GM12892 (cell line): ENCODE data around the gene BEND4.

Source experiments
- DNase-seq: peaks from one replicate; pipeline ENCODE4 v3.0.0; 2011; ENCODE audit not compliant: insufficient read length
- FAIRE-seq: peaks from 2 replicates; lab custom pipeline; 2011; peaks lifted over from hg19 to GRCh38; lab: Jason Lieb, UNC
- POLR2A ChIP-seq: IDR thresholded peaks from 2 replicates; pipeline ENCODE4 v1.6.1; 2011; ENCODE audit warnings: low read depth, low read length, control low read depth
- POLR2AphosphoS5 ChIP-seq: IDR thresholded peaks from 2 replicates; pipeline ENCODE4 v1.6.1; 2011; ENCODE audit warnings: low read depth, low read length, control low read depth
- TAF1 ChIP-seq: IDR thresholded peaks from 2 replicates; pipeline ENCODE4 v1.6.1; 2011; ENCODE audit warnings: low read depth, mild to moderate bottlenecking, control low read depth, low read length, borderline replicate concordance

Gene BEND4

GRCh38 chr4:42148425-42148824, 4.0 kb downstream of the BEND4 start:
- no peak for DNase-seq
- TF ChIP-seq POLR2AphosphoS5: no peak
- TF ChIP-seq TAF1: no peak
- FAIRE-seq: no peak

GRCh38 chr4:42144028-42144427, 8.4 kb downstream of the BEND4 start:
- no peak for TF ChIP-seq POLR2AphosphoS5
- no peak for TF ChIP-seq TAF1
- no peak for TF ChIP-seq POLR2A
- no peak for DNase-seq
- FAIRE-seq: no peak

GRCh38 chr4:42142591-42142990, 9.9 kb downstream of the BEND4 start:
- no peak for DNase-seq
- TF ChIP-seq TAF1 (no peak), POLR2A (no peak), POLR2AphosphoS5 (no peak)
- no peak for FAIRE-seq

GRCh38 chr4:42136371-42136770, 16.1 kb downstream of the BEND4 start:
- no peak for DNase-seq
- TF ChIP-seq TAF1 (no peak), POLR2A (no peak), POLR2AphosphoS5 (no peak)
- FAIRE-seq: no peak

DNA sequence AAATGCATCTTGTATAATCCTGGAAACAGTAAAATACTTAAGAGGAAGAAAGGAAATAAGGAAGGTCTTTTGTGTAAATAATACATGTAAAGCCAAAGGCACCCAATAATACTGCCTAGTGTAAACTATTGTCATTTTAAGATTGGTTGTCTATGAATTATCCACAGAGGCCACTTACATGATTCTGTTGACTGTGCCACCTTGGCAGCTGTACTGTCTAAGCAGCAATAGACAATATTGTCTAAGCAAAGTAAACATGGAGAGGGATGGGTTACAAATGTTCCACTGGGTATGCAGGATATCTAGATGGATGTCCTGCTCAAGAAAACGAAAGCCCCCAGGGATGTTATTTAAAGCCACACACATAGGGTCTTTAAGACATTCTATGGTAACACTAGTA, 19.4 kb downstream of the BEND4 start:
- TF ChIP-seq POLR2A (no peak), TAF1 (no peak), POLR2AphosphoS5 (no peak)
- DNase-seq (no peak), FAIRE-seq (no peak)

DNA sequence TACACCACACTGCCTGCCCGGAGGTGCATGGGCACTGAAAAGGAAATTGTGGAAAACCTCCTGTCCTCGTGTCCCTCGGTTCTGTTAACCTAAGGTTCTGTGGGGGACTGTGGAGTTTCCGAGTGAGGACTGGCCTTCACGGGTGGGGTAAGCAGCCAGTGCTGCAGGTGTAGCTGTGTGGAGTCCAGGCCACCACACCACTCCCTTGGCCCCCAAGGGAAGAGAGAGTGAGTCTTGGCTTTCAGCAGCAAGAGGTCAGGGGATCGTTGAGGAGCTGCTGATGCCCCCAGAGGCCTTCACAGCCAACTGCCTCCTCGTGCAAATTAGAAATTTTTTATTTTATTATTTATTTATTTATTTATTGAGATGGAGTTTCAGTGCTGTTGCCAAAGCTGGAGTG, 20.4 kb downstream of the BEND4 start:
- FAIRE-seq: no peak
- DNase-seq: no peak
- no peak for TF ChIP-seq POLR2A
- TF ChIP-seq POLR2AphosphoS5: no peak
- TF ChIP-seq TAF1: no peak

DNA sequence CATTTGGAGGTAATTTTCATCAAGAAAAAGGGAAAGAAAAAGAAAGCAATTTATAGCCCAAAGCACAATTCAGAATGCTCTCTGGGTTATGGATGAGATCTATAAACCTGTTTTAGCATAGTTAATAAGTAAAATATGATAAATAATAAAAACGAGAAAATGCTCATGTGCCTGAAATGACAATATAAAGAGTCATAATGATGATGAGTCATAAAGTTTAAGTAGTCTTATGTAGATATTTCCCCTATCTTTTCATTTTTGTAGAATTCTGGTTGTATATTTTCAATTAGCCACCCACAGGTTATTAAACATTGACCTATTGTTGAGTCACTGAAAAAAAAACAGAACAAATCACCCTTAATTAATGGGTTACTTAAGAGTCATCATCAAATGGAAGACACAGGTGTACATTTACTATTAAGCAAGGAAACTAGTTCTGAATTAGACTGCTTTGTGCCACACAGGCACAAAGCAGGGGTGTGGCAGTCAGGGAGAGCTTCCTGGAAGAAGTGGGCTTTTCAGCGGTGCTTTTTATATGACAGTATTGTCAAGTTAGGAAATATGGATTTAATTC, 29.3 kb downstream of the BEND4 start:
- TF ChIP-seq TAF1 (no peak), POLR2AphosphoS5 (no peak), POLR2A (no peak)
- FAIRE-seq (no peak), DNase-seq (no peak)

- no peak for DNase-seq
- TF ChIP-seq TAF1 (no peak), POLR2AphosphoS5 (no peak), POLR2A (no peak)
- FAIRE-seq: no peak
Observed at GRCh38 chr4:42122237-42122636, 30.2 kb downstream of the BEND4 start.

GRCh38 chr4:42119886-42120285, 32.6 kb downstream of the BEND4 start:
- no peak for TF ChIP-seq POLR2A
- TF ChIP-seq TAF1: no peak
- TF ChIP-seq POLR2AphosphoS5: no peak
- no peak for DNase-seq
- no peak for FAIRE-seq

GRCh38 chr4:42112846-42113245, 39.6 kb downstream of the BEND4 start:
- TF ChIP-seq POLR2A (no peak), TAF1 (no peak)
- DNase-seq (no peak), FAIRE-seq (no peak)

DNA sequence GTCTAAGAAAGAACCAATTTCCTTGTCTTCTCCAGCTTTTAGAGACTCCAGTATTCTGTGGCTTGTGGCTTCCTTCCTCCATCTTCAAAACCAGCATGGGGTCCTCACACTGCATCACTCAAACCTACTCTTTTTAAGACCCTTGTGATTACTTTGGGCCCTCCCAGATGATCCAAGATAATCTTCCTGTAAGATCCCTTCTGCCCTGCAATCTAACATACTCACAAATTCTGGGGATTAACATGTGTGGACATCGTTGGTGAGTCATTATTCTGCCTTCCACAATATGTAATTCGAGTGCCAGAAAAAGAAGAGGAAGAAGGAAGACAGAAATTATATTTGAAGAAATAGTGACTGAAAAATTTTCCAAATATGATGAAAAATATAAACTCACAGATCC, 47.9 kb downstream of the BEND4 start:
- DNase-seq (no peak), FAIRE-seq (no peak)
- TF ChIP-seq TAF1: no peak
- TF ChIP-seq POLR2A: no peak
- TF ChIP-seq POLR2AphosphoS5: no peak

DNA sequence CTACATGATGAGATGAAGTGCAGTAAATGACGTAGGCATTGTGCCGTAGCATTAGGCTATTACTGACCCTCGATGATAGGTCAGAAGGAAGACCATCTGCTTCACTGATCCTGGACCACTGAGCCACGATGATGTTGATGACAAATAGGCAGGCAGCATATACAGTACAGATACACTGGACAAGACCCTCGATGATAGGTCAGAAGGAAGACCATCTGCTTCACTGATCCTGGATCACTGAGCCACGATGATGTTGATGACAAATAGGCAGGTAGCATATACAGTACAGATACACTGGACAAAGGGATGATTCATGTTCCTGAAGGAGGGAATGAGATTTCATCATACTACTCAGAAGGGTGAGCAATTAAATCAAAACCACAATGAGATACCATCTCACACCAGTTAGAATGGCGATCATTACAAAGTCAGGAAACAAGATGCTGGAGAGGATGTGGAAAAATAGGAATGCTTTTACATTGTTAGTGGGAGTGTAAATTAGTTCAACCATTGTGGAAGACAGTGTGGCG, 50.9 kb downstream of the BEND4 start:
- peak; percentile 46 for FAIRE-seq
- no peak for TF ChIP-seq TAF1
- TF ChIP-seq POLR2AphosphoS5: no peak
- no peak for TF ChIP-seq POLR2A
- no peak for DNase-seq

- peak; percentile 48 for FAIRE-seq
- TF ChIP-seq POLR2A (no peak), POLR2AphosphoS5 (no peak), TAF1 (no peak)
- DNase-seq: no peak
Observed at GRCh38 chr4:42088386-42088785, 64.1 kb downstream of the BEND4 start.
